H54 (cell line): ENCODE results near the gene SH2D4B.

Experiments used
- DNase-seq: peaks from one replicate; pipeline ENCODE4 v3.0.0; 2011; ENCODE audit warnings: low spot score, mixed read lengths; ENCODE audit not compliant: insufficient read length
- FAIRE-seq: peaks from 3 replicates; lab custom pipeline; 2011; peaks lifted over from hg19 to GRCh38; lab: Jason Lieb, UNC
- POLR2A ChIP-seq: IDR thresholded peaks from 2 replicates; pipeline ENCODE4 v1.6.1; 2011; ENCODE audit warnings: low read depth, mild to moderate bottlenecking, low read length

Gene SH2D4B

GRCh38 chr10:80500572-80501380 is 36.9 kb upstream of the SH2D4B start:
- DNase-seq (no peak), FAIRE-seq (no peak)

GRCh38 chr10:80501381-80501912 is 36.3 kb upstream of the SH2D4B start:
- FAIRE-seq (no peak), DNase-seq (no peak)
- TF ChIP-seq POLR2A, result no peak

More at GRCh38 chr10:80500572-80501380, 36.9 kb upstream of the SH2D4B start:
- no peak for TF ChIP-seq POLR2A

- FAIRE-seq (no peak), DNase-seq (no peak)
- no peak for TF ChIP-seq POLR2A
Observed at GRCh38 chr10:80501913-80502521, 35.7 kb upstream of the SH2D4B start.

- FAIRE-seq, result no peak
- DNase-seq, result no peak
- no peak for TF ChIP-seq POLR2A
Observed at GRCh38 chr10:80502621-80503583, 34.8 kb upstream of the SH2D4B start.

- no peak for FAIRE-seq
- no peak for TF ChIP-seq POLR2A
- DNase-seq, result no peak
Observed at GRCh38 chr10:80503584-80504157, 34.0 kb upstream of the SH2D4B start.

GRCh38 chr10:80504158-80504811 is 33.4 kb upstream of the SH2D4B start:
- TF ChIP-seq POLR2A, result no peak

GRCh38 chr10:80504897-80505465 is 32.7 kb upstream of the SH2D4B start:
- no peak for TF ChIP-seq POLR2A
- DNase-seq (no peak), FAIRE-seq (no peak)

More at GRCh38 chr10:80504158-80504811, 33.4 kb upstream of the SH2D4B start:
- no peak for FAIRE-seq
- DNase-seq, result no peak

- peak; percentile 23 for FAIRE-seq
- no peak for DNase-seq
- TF ChIP-seq POLR2A, result no peak
Observed at GRCh38 chr10:80506189-80506575, 31.5 kb upstream of the SH2D4B start.

- no peak for TF ChIP-seq POLR2A
- no peak for DNase-seq
- no peak for FAIRE-seq
Observed at GRCh38 chr10:80506836-80507487, 30.7 kb upstream of the SH2D4B start.

GRCh38 chr10:80509108-80509402 is 28.6 kb upstream of the SH2D4B start:
- TF ChIP-seq POLR2A, result no peak
- no peak for DNase-seq
- no peak for FAIRE-seq

- TF ChIP-seq POLR2A, result no peak
- FAIRE-seq (peak; percentile 92), DNase-seq (peak; percentile 96)
Observed at GRCh38 chr10:80509403-80510161, 28.1 kb upstream of the SH2D4B start.
